HG02852 (cell line): ENCODE data around the gene PATJ.

Source experiments
- ATAC-seq: cut with Tn5 transposase; IDR thresholded peaks from one replicate; pipeline ENCODE4 v1.9.1; 2021; ENCODE audit warnings: mild to moderate bottlenecking, moderate library complexity; ENCODE audit not compliant: unreplicated experiment

PATJ gene

GRCh38 chr1:61978796-61979195, 236.5 kb downstream of the PATJ start:
- ATAC-seq: no peak

- ATAC-seq: no peak
Measured at GRCh38 chr1:61979729-61980128, 237.4 kb downstream of the PATJ start.

GRCh38 chr1:61980561-61980960, 238.3 kb downstream of the PATJ start:
- ATAC-seq: no peak

- ATAC-seq: no peak
Measured at GRCh38 chr1:61981870-61982660, 239.8 kb downstream of the PATJ start.

- no peak for ATAC-seq
Measured at GRCh38 chr1:61983236-61983635, 241.0 kb downstream of the PATJ start.

- ATAC-seq: no peak
Measured at GRCh38 chr1:61992257-61992656, 250.0 kb downstream of the PATJ start.

GRCh38 chr1:61993331-61993961, 251.2 kb downstream of the PATJ start:
- no peak for ATAC-seq

- ATAC-seq: no peak
Measured at GRCh38 chr1:61995641-61996040, 253.4 kb downstream of the PATJ start.

GRCh38 chr1:61997123-61997522, 254.8 kb downstream of the PATJ start:
- ATAC-seq: no peak

- no peak for ATAC-seq
Measured at GRCh38 chr1:62003777-62004176, 261.5 kb downstream of the PATJ start.

GRCh38 chr1:62006690-62007089, 264.4 kb downstream of the PATJ start:
- no peak for ATAC-seq

- no peak for ATAC-seq
Measured at GRCh38 chr1:62011006-62011405, 268.7 kb downstream of the PATJ start.

- ATAC-seq: no peak
Measured at GRCh38 chr1:62012095-62012494, 269.8 kb downstream of the PATJ start.

- no peak for ATAC-seq
Measured at GRCh38 chr1:62012836-62013235, 270.6 kb downstream of the PATJ start.

GRCh38 chr1:62013264-62013663, 271.0 kb downstream of the PATJ start:
- ATAC-seq: no peak

GRCh38 chr1:62022382-62022983, 280.2 kb downstream of the PATJ start:
- no peak for ATAC-seq

GRCh38 chr1:62024690-62025089, 282.4 kb downstream of the PATJ start:
- no peak for ATAC-seq

GRCh38 chr1:62025154-62025553, 282.9 kb downstream of the PATJ start:
- no peak for ATAC-seq

- no peak for ATAC-seq
Measured at GRCh38 chr1:62025892-62026291, 283.6 kb downstream of the PATJ start.

GRCh38 chr1:62029704-62030103, 287.4 kb downstream of the PATJ start:
- no peak for ATAC-seq

- no peak for ATAC-seq
Measured at GRCh38 chr1:62034790-62035189, 292.5 kb downstream of the PATJ start.

- ATAC-seq: no peak
Measured at GRCh38 chr1:62037274-62037673, 295.0 kb downstream of the PATJ start.
